K562 (cell line): ENCODE data around the gene AGBL1. TPM values are rescaled to one million over a fixed set of nuclear protein-coding genes. Genes with fewer than 3 reads are reported as not detected.

Source experiments
- ATAC-seq: fragments of 200-7000 bp; cut with Tn5 transposase; 3 replicates; pipeline ENCODE4 v1.9.1; 2020; ENCODE audit warnings: moderate library complexity
- BruUV-seq: library from RNA; stranded (reverse); fragments of 400-500 nt; replicated peaks from 2 replicates; lab custom pipeline; 2021; lab: Mats Ljungman, UMichigan
- CTCF ChIA-PET: fragments of 300-600 bp; formaldehyde crosslinking; extraction: SDS; loops from one replicate; lab custom pipeline; 2021; ENCODE audit warnings: low intra/inter-chr PET ratio; lab: Yijun Ruan, JAX
- POLR2A ChIA-PET: fragments of 300-600, 350-650 bp; sonication (Branson Sonifier 250); formaldehyde crosslinking; extraction: SDS; loops from one replicate; lab custom pipeline; 2021; ENCODE audit warnings: antibody characterized with exemption, inconsistent platforms; lab: Yijun Ruan, JAX
- DNase-seq, 4 experiments: peaks; one replicate each; pipeline versions ENCODE4 v3.0.0 to v3.0.0-alpha.2; 2011 to 2018; ENCODE audit warnings: low spot score in 3 of 4, mixed read lengths in 3 of 4; ENCODE audit errors: extremely low read depth in 1 of 4
- FAIRE-seq: peaks from 2 replicates; lab custom pipeline; 2011; peaks lifted over from hg19 to GRCh38; lab: Jason Lieb, UNC
- H2AFZ ChIP-seq: 2 replicates; pipeline ENCODE4 v1.6.0; 2011; ENCODE audit warnings: low read depth, low read length, control low read depth, inconsistent platforms
- H3K27ac ChIP-seq: fragments of 200-600 bp; 3 replicates; pipeline ENCODE4 v1.8.0; 2011; ENCODE audit warnings: low read depth, mild to moderate bottlenecking, control low read depth, inconsistent platforms, low read length, moderate library complexity, mixed read lengths; ENCODE audit errors: extremely low read depth
- H3K27me3 ChIP-seq, 2 experiments: fragments of 300-600 bp in 1 of 2; 2 replicates in 1 of 2; 3 replicates in 1 of 2; pipeline versions ENCODE4 v1.6.0 to v1.8.0; 2011; ENCODE audit warnings: inconsistent platforms in 2 of 2, low read length in 2 of 2, mild to moderate bottlenecking in 1 of 2, mixed read lengths in 1 of 2, moderate library complexity in 1 of 2; ENCODE audit not compliant: control insufficient read depth in 2 of 2, insufficient read depth in 2 of 2
- H3K36me3 ChIP-seq: fragments of 300-600 bp; 3 replicates; pipeline ENCODE4 v1.8.0; 2011; ENCODE audit warnings: mild to moderate bottlenecking, low read length, inconsistent platforms; ENCODE audit not compliant: control insufficient read depth, insufficient read depth
- H3K4me1 ChIP-seq, 2 experiments: fragments of 200-600 bp in 1 of 2; replicated peaks in 1 of 2; 2 replicates in 1 of 2; 3 replicates in 1 of 2; pipeline versions ENCODE4 v1.5.1 to v1.8.0; 2011; ENCODE audit warnings: inconsistent platforms in 2 of 2, low read length in 2 of 2, mild to moderate bottlenecking in 1 of 2, mixed read lengths in 1 of 2, moderate library complexity in 1 of 2; ENCODE audit not compliant: control insufficient read depth in 2 of 2, insufficient read depth in 2 of 2
- H3K4me2 ChIP-seq: 2 replicates; pipeline ENCODE4 v1.6.1; 2011; ENCODE audit warnings: low read length, control low read depth, inconsistent platforms, mixed read lengths; ENCODE audit not compliant: insufficient read depth
- H3K4me3 ChIP-seq: fragments of 200-600 bp; sonication (generic), shearing (Covaris generic); 2 replicates; pipeline ENCODE4 v1.5.1; 2016; ENCODE audit warnings: control low read depth, inconsistent platforms
- H3K79me2 ChIP-seq: fragments of 200-600 bp; 3 replicates; pipeline ENCODE4 v1.8.0; 2011; ENCODE audit warnings: low read length, inconsistent platforms; ENCODE audit not compliant: control insufficient read depth, insufficient read depth
- H3K9ac ChIP-seq, 2 experiments: 2 replicates each; pipeline versions ENCODE4 v1.6.0 to v1.6.1; 2011; ENCODE audit warnings: low read depth in 2 of 2, low read length in 2 of 2, control low read depth in 1 of 2, inconsistent platforms in 1 of 2, mild to moderate bottlenecking in 1 of 2, mixed read lengths in 1 of 2; ENCODE audit not compliant: insufficient read depth in 1 of 2
- H3K9me1 ChIP-seq: one replicate; pipeline ENCODE4 v1.6.0; 2011; ENCODE audit warnings: inconsistent platforms, mild to moderate bottlenecking, low read length, moderate library complexity; ENCODE audit not compliant: control insufficient read depth, insufficient read depth
- H3K9me3 ChIP-seq: replicated peaks from 2 replicates; pipeline ENCODE4 v1.5.1; 2011; ENCODE audit warnings: low read depth, low read length, inconsistent platforms; ENCODE audit not compliant: control insufficient read depth, insufficient read depth
- H4K20me1 ChIP-seq: replicated peaks from 2 replicates; pipeline ENCODE4 v1.6.1; 2011; ENCODE audit warnings: low read length, inconsistent platforms, mixed read lengths; ENCODE audit not compliant: control insufficient read depth, insufficient read depth
- GABPB2 ChIP-seq: fragments of 250-450 bp; sonication (Bioruptor Pico); conservative IDR thresholded peaks from 2 replicates; pipeline ENCODE4 v1.5.1; 2021; ENCODE audit warnings: mild to moderate bottlenecking
- GATA2 ChIP-seq: sonication (generic); formaldehyde crosslinking; IDR thresholded peaks from 2 replicates; pipeline ENCODE4 v1.4.0; 2020; ENCODE audit warnings: mild to moderate bottlenecking, missing genetic modification reagents
- HDGF ChIP-seq: fragments of 450-650 bp; IDR thresholded peaks from 2 replicates; pipeline ENCODE4 v1.6.1; 2016
- HMG20A ChIP-seq: fragments of 450-650 bp; formaldehyde crosslinking; conservative IDR thresholded peaks from 2 replicates; pipeline ENCODE4 v1.4.0; 2020; ENCODE audit warnings: mild to moderate bottlenecking, mixed read lengths
- POLR2AphosphoS2 ChIP-seq: IDR thresholded peaks from 2 replicates; pipeline ENCODE4 v1.6.1; 2012; ENCODE audit warnings: low read length, improper control_type of control experiment
- PTRF ChIP-seq: fragments of 450-650 bp; IDR thresholded peaks from 2 replicates; pipeline ENCODE4 v1.6.1; 2016; ENCODE audit warnings: mild to moderate bottlenecking, missing genetic modification characterization, missing compliant biosample characterization
- RBM17 ChIP-seq: fragments of 200-400 bp; formaldehyde crosslinking; IDR thresholded peaks from 2 replicates; pipeline ENCODE4 v1.6.1; 2017; ENCODE audit warnings: low read depth, mild to moderate bottlenecking, low read length, borderline replicate concordance
- STAT5B ChIP-seq: fragments of 250-450 bp; sonication (Bioruptor Pico); IDR thresholded peaks from 2 replicates; pipeline ENCODE4 v1.8.0; 2021; ENCODE audit warnings: mild to moderate bottlenecking, inconsistent platforms
- TAL1 ChIP-seq: fragments of 450-650 bp; IDR thresholded peaks from 2 replicates; pipeline ENCODE4 v1.6.1; 2016; ENCODE audit warnings: mild to moderate bottlenecking
- ZNF57 ChIP-seq: fragments of 450-650 bp; formaldehyde crosslinking; IDR thresholded peaks from 2 replicates; pipeline ENCODE4 v1.4.0; 2020; ENCODE audit warnings: mild to moderate bottlenecking, moderate library complexity
- WGBS: fragments of 100-300 bp; shearing (Covaris generic); methylation state at CpG from one replicate; pipeline ENCODE4 v1.1.6; 2016; ENCODE audit warnings: low coverage, mixed read lengths; ENCODE audit not compliant: insufficient coverage; ENCODE audit errors: missing lambda C conversion rate; 5-methylcytosine and 5-hydroxymethylcytosine counted together
- in situ Hi-C: fragments of 300-500 bp; cut with MboI; formaldehyde crosslinking; loops from 4 replicates; pipeline ENCODE4 v1.15.0; 2018; ENCODE audit warnings: inconsistent platforms, mixed read lengths
- intact Hi-C: fragments of 100-400 bp; cut with micrococcal nuclease; formaldehyde crosslinking; loops from 2 replicates; pipeline ENCODE4 v1.14.2; 2022
- polyA plus RNA-seq, 8 experiments: library from polyadenylated mRNA; depleted of rRNA in 4 of 8; stranded (reverse) in 5 of 8; unstranded in 3 of 8; fragments of >200 nt; fragmentation: Nextera tagmentation in 2 of 8; fragmentation: Illumina TruSeq in 1 of 8; extraction: Ambion mirVana in 2 of 8; extraction: Trizol in 1 of 8; gene quantifications; 2 replicates each; pipeline versions ENCODE4 v1.2.1 to v1.2.3, GENCODE V29; 2011 to 2014; ENCODE audit warnings: inconsistent platforms in 1 of 8, missing spikeins in 1 of 8
- total RNA-seq, 7 experiments: library from RNA; depleted of rRNA in 6 of 7; stranded (reverse); fragments of >200 nt in 6 of 7; fragmentation: Illumina TruSeq in 2 of 7; extraction: Trizol in 2 of 7; gene quantifications; 2 replicates each; pipeline versions ENCODE4 v1.2.1 to v1.2.3, GENCODE V29; 2011 to 2021; ENCODE audit warnings: low replicate concordance in 1 of 7
- TF ChIP-seq, protein P1 (sequence below), 2 experiments: fragments of 200-800 bp in 1 of 2; sonication (Bioruptor generic) in 1 of 2; sonication (generic) in 1 of 2; formaldehyde crosslinking in 1 of 2; IDR thresholded peaks in 1 of 2; conservative IDR thresholded peaks in 1 of 2; 2 replicates each; pipeline versions ENCODE4 v1.5.0 to v1.6.1; 2016 to 2020; ENCODE audit warnings: missing compliant biosample characterization in 1 of 2, missing genetic modification characterization in 1 of 2, missing genetic modification reagents in 1 of 2
- TF ChIP-seq, protein P2 (sequence below): fragments of 450-650 bp; IDR thresholded peaks from 2 replicates; pipeline ENCODE4 v1.6.1; 2017; ENCODE audit warnings: antibody characterized with exemption, mild to moderate bottlenecking
- TF ChIP-seq, protein P3 (sequence below): fragments of 250-450 bp; sonication (Bioruptor Pico); IDR thresholded peaks from 2 replicates; pipeline ENCODE4 v1.8.0; 2021; ENCODE audit warnings: moderate library complexity, mild to moderate bottlenecking, inconsistent platforms
- TF ChIP-seq, protein P4 (sequence below): fragments of 450-650 bp; formaldehyde crosslinking; IDR thresholded peaks from 2 replicates; pipeline ENCODE4 v1.4.0; 2020; ENCODE audit warnings: mild to moderate bottlenecking

The AGBL1 gene
- total and polyA plus RNA-seq, 9 of the 15 experiments (the other 6 are each of a cell fraction or from before 2014, with no cell fraction given), result not detected

DNA sequence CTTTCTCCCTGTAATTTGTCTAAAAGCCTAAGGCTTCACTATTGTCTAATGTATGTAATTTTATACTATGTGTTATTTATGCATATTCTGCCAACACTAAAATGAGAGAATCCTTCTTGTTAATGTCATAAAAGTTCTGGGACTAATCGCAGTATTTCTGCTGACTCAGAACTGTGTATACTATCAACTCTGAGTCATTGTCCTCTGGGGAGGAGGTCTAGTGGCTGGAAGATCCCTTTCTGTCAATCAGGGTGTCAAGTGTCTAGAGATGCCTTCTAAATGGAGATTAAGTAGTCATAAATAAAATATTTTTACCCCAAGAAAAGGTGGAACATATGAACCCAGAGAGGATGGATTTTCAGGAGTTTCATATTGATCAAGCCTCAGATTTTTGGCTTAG lies 473.4 kb downstream of the AGBL1 start (continued):
- TF ChIP-seq, protein P1, sequence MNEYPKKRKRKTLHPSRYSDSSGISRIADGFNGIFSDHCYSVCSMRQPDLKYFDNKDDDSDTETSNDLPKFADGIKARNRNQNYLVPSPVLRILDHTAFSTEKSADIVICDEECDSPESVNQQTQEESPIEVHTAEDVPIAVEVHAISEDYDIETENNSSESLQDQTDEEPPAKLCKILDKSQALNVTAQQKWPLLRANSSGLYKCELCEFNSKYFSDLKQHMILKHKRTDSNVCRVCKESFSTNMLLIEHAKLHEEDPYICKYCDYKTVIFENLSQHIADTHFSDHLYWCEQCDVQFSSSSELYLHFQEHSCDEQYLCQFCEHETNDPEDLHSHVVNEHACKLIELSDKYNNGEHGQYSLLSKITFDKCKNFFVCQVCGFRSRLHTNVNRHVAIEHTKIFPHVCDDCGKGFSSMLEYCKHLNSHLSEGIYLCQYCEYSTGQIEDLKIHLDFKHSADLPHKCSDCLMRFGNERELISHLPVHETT (CRISPR knock-in tag; conservative IDR thresholded peaks at IDR 0.05 in 1 of 2, IDR thresholded peaks at IDR 0.05 in 1 of 2), result no peak
- TF ChIP-seq TAL1, result no peak
- TF ChIP-seq, all 486 proteins: peak for 4

DNA sequence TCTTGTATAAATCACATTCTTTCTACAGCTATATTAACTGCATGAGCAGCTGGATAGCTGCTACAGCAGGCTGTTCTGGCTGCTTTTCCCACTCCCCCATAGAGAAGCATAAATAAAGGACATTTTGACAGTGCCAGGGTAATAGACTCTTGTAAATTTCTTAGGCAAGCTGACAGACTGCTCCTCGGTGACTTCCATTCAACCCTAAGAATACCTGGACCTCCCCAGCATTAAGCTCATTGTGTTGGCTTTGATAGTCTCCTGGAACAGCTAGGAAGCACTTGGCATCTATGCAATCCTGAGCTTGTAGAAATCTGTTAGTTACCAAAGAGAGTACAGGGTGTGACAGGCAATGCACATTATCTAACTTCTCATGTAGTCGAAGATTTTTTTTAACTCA lies 475.4 kb downstream of the AGBL1 start:
- no peak overlapping the region for H3K27ac ChIP-seq
- no peaks in the 10 kb centered on the region for H3K9me1 ChIP-seq
- WGBS, result 0% methylated on average over 2 of the region's 2 CpGs
- H3K4me3 ChIP-seq, result no peak overlapping the region
- no peaks in the 10 kb centered on the region; the same call in 1 of the 2 replicates for H3K9me3 ChIP-seq
- H2AFZ ChIP-seq, result no peak overlapping the region
- ATAC-seq, result no peak
- FAIRE-seq, result no peak
- DNase-seq, result no peak
- POLR2A ChIA-PET, result no interaction called here
- H3K36me3 ChIP-seq, result no peaks in the 10 kb centered on the region
- no peak overlapping the region for H3K4me2 ChIP-seq
- in situ Hi-C loops (no loop called here), intact Hi-C loops (no loop called here)
- no peaks in the 10 kb centered on the region for H4K20me1 ChIP-seq
- CTCF ChIA-PET, result no interaction called here
- H3K79me2 ChIP-seq, result no peaks in the 10 kb centered on the region
- no peaks in the 10 kb centered on the region for H3K27me3 ChIP-seq
- no TSS peak for BruUV-seq
- no peak overlapping the region for H3K9ac ChIP-seq
- no peaks in the 10 kb centered on the region for H3K4me1 ChIP-seq
- TF ChIP-seq, protein P2, sequence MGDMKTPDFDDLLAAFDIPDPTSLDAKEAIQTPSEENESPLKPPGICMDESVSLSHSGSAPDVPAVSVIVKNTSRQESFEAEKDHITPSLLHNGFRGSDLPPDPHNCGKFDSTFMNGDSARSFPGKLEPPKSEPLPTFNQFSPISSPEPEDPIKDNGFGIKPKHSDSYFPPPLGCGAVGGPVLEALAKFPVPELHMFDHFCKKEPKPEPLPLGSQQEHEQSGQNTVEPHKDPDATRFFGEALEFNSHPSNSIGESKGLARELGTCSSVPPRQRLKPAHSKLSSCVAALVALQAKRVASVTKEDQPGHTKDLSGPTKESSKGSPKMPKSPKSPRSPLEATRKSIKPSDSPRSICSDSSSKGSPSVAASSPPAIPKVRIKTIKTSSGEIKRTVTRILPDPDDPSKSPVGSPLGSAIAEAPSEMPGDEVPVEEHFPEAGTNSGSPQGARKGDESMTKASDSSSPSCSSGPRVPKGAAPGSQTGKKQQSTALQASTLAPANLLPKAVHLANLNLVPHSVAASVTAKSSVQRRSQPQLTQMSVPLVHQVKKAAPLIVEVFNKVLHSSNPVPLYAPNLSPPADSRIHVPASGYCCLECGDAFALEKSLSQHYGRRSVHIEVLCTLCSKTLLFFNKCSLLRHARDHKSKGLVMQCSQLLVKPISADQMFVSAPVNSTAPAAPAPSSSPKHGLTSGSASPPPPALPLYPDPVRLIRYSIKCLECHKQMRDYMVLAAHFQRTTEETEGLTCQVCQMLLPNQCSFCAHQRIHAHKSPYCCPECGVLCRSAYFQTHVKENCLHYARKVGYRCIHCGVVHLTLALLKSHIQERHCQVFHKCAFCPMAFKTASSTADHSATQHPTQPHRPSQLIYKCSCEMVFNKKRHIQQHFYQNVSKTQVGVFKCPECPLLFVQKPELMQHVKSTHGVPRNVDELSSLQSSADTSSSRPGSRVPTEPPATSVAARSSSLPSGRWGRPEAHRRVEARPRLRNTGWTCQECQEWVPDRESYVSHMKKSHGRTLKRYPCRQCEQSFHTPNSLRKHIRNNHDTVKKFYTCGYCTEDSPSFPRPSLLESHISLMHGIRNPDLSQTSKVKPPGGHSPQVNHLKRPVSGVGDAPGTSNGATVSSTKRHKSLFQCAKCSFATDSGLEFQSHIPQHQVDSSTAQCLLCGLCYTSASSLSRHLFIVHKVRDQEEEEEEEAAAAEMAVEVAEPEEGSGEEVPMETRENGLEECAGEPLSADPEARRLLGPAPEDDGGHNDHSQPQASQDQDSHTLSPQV, result no peak
- TF ChIP-seq HDGF (no peak), POLR2AphosphoS2 (no peak), PTRF (tag) (no peak), ZNF57 (no peak), GABPB2 (CRISPR knock-in tag) (no peak), RBM17 (no peak), STAT5B (no peak), HMG20A (no peak), GATA2 (no peak)
- TF ChIP-seq, protein P3, sequence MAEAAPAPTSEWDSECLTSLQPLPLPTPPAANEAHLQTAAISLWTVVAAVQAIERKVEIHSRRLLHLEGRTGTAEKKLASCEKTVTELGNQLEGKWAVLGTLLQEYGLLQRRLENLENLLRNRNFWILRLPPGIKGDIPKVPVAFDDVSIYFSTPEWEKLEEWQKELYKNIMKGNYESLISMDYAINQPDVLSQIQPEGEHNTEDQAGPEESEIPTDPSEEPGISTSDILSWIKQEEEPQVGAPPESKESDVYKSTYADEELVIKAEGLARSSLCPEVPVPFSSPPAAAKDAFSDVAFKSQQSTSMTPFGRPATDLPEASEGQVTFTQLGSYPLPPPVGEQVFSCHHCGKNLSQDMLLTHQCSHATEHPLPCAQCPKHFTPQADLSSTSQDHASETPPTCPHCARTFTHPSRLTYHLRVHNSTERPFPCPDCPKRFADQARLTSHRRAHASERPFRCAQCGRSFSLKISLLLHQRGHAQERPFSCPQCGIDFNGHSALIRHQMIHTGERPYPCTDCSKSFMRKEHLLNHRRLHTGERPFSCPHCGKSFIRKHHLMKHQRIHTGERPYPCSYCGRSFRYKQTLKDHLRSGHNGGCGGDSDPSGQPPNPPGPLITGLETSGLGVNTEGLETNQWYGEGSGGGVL (CRISPR knock-in tag), result no peak
- TF ChIP-seq, protein P4, sequence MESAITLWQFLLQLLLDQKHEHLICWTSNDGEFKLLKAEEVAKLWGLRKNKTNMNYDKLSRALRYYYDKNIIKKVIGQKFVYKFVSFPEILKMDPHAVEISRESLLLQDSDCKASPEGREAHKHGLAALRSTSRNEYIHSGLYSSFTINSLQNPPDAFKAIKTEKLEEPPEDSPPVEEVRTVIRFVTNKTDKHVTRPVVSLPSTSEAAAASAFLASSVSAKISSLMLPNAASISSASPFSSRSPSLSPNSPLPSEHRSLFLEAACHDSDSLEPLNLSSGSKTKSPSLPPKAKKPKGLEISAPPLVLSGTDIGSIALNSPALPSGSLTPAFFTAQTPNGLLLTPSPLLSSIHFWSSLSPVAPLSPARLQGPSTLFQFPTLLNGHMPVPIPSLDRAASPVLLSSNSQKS (CRISPR knock-in tag), result no peak
